ENCODE results near the gene INSC. TPM values are rescaled to one million over a fixed set of nuclear protein-coding genes. Genes with fewer than 3 reads are reported as not detected.

INSC gene
- total and polyA plus RNA-seq, 11 donors = 0.19 to 1.5 (median 0.43) TPM; not detected in 1

- Histone ChIP-seq H3K4me1 (no peaks in the 10 kb centered on the region), H3K27ac (no peak overlapping the region), H3K4me3 (no peak overlapping the region), H3K9me3 (no peaks in the 10 kb centered on the region), H3K27me3 (no peaks in the 10 kb centered on the region), H3K36me3 (no peaks in the 10 kb centered on the region)
- ATAC-seq (no peak), DNase-seq (no peak)
- intact Hi-C loops (cut with DNase I) = loop anchor here in 6 of 10 donors (2.0 to 10.0 kb wide), 3 partner anchors 106 to 299 kb away; partner anchors contain the start of gene CALCA (in 1 of the 6)
- 71 to 94% (median 77%) methylated on average over 2 of the region's 2 CpGs for WGBS, 4 donors
- TF ChIP-seq CTCF (IDR thresholded peaks at IDR 0.05) (no peak), POLR2A (IDR thresholded peaks at IDR 0.05) (no peak)
These were observed 92.1 kb downstream of the INSC start for GRCh38 chr11:15206791-15207190.

- no peak overlapping the region for H3K27ac ChIP-seq
- H3K4me1 ChIP-seq = no peaks in the 10 kb centered on the region
- ATAC-seq (peak; percentile 78 to 92 (median 89)), DNase-seq (peak; percentile 56 to 85 (median 67))
- H3K27me3 ChIP-seq = no peaks in the 10 kb centered on the region
- H3K36me3 ChIP-seq = no peaks in the 10 kb centered on the region
- 11 to 19% (median 14%) methylated on average over 7 to 10 of the region's 10 CpGs for WGBS, 4 donors
- TF ChIP-seq CTCF (IDR thresholded peaks at IDR 0.05) = peak; percentile 72 to 92 (median 84)
- TF ChIP-seq POLR2A (IDR thresholded peaks at IDR 0.05) = no peak
- H3K9me3 ChIP-seq = no peaks in the 10 kb centered on the region
- no peak overlapping the region for H3K4me3 ChIP-seq
- intact Hi-C loops (cut with DNase I) = loop anchor here in 8 of 10 donors (1.0 to 10.0 kb wide), 3 partner anchors 107 to 301 kb away; partner anchors contain the start of gene CALCA (in 1 of the 8)
These were observed 93.9 kb downstream of the INSC start for GRCh38 chr11:15208378-15209222.

DNA sequence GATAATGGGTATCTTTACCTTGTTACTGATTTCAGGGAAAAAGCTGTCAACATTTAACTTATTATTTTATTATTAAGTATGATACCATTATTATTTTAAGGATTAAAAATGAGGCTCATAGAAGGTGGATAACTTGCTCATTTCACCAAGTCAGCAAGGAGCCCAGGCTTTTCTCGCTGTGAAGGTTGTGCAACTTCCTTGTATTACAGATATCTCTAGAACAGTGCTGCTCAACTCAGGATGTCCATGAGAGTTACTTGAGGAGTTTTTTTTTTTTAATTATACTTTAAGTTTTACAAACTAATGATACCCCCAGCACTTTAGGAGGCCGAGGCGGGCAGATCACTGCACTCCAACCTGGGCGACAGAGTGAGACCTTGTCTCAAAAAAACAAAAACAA is 98.2 kb downstream of the INSC start:
- Histone ChIP-seq H3K27ac (no peak overlapping the region), H3K27me3 (no peaks in the 10 kb centered on the region), H3K36me3 (no peaks in the 10 kb centered on the region), H3K4me1 (no peaks in the 10 kb centered on the region), H3K4me3 (no peak overlapping the region), H3K9me3 (no peaks in the 10 kb centered on the region)
- DNase-seq (no peak), ATAC-seq (no peak)
- intact Hi-C loops (cut with DNase I) = no loop called here
- WGBS, 4 donors = 82 to 88% (median 86%) methylated on average over 4 of the region's 4 CpGs
- TF ChIP-seq CTCF (IDR thresholded peaks at IDR 0.05) = no peak

DNA sequence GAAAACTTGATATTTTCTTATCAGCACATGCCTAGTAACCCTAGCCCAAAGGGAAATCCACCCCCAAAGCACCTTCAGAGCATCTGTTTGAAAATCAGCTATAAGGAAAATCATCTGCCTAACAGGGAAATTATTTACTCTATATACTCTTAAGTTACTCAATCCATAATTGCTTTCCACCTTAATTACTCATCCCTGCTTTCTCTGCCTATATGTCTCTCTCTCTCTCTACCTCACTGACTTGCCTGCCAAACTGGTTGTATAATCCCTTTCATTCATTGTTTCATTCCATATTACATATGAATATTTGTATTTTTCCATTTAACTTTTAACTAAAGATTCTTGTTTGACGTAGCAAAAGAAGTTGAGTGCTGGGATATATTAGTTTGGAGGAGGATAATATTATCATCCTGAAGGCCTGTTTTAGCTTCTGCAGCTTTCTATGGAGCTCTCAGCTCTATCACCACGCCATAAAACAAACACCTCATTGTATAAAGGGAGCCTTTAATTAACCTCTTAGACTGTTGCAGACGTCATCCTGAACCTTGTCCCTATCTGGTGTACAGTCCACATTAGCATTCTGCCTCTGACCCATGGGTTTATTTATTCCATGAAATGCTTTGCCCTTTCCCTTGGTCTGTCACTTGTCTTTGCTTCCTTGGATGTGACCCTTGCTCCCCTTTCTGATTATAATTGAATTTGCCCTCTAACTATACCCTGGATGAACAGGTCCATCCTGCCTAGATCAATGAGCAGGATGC is 98.9 kb downstream of the INSC start:
- ATAC-seq = no peak
- H3K4me1 ChIP-seq = no peaks in the 10 kb centered on the region
- intact Hi-C loops (cut with DNase I) = no loop called here
- H3K27ac ChIP-seq = no peak overlapping the region
- no peak for DNase-seq
- H3K27me3 ChIP-seq = no peaks in the 10 kb centered on the region
- 60 to 72% (median 65%) methylated on average over 3 of the region's 3 CpGs for WGBS, 4 donors
- no peaks in the 10 kb centered on the region for H3K9me3 ChIP-seq
- TF ChIP-seq CTCF (IDR thresholded peaks at IDR 0.05) (no peak), POLR2A (IDR thresholded peaks at IDR 0.05) (no peak)
- no peak overlapping the region for H3K4me3 ChIP-seq
- H3K36me3 ChIP-seq = no peaks in the 10 kb centered on the region

Data from heart left ventricle (tissue), 16 donors.